Raji (cell line): ENCODE measurements around the gene ELMO1.

Experiments used
- POLR2A ChIP-seq: IDR thresholded peaks from 2 replicates; pipeline ENCODE4 v1.6.1; 2011; ENCODE audit warnings: low read depth, low read length, control low read depth; ENCODE audit not compliant: insufficient read depth

The ELMO1 gene

GRCh38 chr7:37009125-37009675 lies 439.5 kb downstream of the ELMO1 start:
- no peak for TF ChIP-seq POLR2A

GRCh38 chr7:37007691-37008090 lies 441.0 kb downstream of the ELMO1 start:
- no peak for TF ChIP-seq POLR2A

GRCh38 chr7:37007268-37007667 lies 441.4 kb downstream of the ELMO1 start:
- no peak for TF ChIP-seq POLR2A

GRCh38 chr7:37006764-37007163 lies 441.9 kb downstream of the ELMO1 start:
- TF ChIP-seq POLR2A, result no peak

- no peak for TF ChIP-seq POLR2A
Observed at GRCh38 chr7:37000511-37000910, 448.2 kb downstream of the ELMO1 start.

GRCh38 chr7:36999626-37000485 lies 448.8 kb downstream of the ELMO1 start:
- no peak for TF ChIP-seq POLR2A

- no peak for TF ChIP-seq POLR2A
Observed at GRCh38 chr7:36995776-36996175, 452.9 kb downstream of the ELMO1 start.

GRCh38 chr7:36994456-36995112 lies 454.1 kb downstream of the ELMO1 start:
- TF ChIP-seq POLR2A, result no peak

GRCh38 chr7:36986948-36987724 lies 461.5 kb downstream of the ELMO1 start:
- TF ChIP-seq POLR2A, result no peak

GRCh38 chr7:36986511-36986933 lies 462.1 kb downstream of the ELMO1 start:
- TF ChIP-seq POLR2A, result no peak

GRCh38 chr7:36985866-36986400 lies 462.7 kb downstream of the ELMO1 start:
- TF ChIP-seq POLR2A, result no peak

- no peak for TF ChIP-seq POLR2A
Observed at GRCh38 chr7:36985316-36985715, 463.3 kb downstream of the ELMO1 start.

- TF ChIP-seq POLR2A, result no peak
Observed at GRCh38 chr7:36984710-36985312, 463.9 kb downstream of the ELMO1 start.

GRCh38 chr7:36984041-36984521 lies 464.6 kb downstream of the ELMO1 start:
- TF ChIP-seq POLR2A, result no peak
